ENCODE measurements around the gene SPEF1.

Gene SPEF1

DNA sequence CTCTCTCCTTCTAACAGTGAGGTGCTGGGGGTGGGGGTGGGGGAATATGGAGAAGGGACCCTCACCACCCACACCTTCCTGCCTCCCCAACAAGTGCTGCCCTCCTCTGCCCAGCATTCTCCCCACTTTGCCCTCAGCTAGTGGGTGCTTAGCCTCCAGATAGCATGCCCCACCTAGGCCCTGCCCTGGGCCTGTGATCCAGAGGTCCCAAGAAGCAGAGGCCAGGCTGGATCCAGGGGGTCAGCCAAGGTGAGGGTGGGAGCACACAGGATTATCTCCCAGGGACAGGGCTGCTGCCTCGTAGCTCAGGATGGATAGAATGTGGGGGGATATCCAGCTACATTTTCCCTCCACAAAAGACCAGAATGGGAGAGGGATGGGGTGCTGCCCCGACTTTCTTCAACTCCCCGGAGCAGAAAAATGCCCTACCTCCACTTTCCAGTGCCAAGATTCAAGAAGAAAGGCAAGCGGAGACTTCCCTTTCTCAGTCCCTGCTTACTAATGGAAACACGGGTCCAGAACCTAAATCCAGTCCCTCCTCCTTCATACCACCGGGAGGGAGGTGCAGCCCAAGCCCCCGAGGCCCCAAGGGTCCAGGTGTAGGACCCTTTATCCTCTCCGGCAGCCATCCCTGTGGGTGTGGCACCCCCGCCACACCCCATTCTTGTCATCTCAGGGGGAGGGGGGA, 14.7 kb downstream of the SPEF1 start:
- Histone ChIP-seq H3K27me3 (ENCODE audit: control insufficient read depth in 5 of 5, insufficient read depth in 4 of 5, low read length in 5 of 5) (no peaks in the 10 kb centered on the region), H3K9ac (ENCODE audit: low read length in 5 of 5) (peak overlapping the region in 4 of 5 donors; percentile 6 to 78 (median 66)), H3K9me3 (ENCODE audit: control insufficient read depth in 5 of 5, low read length in 5 of 5) (no peaks in the 10 kb centered on the region), H3K4me1 (ENCODE audit: control insufficient read depth in 5 of 5, insufficient read depth in 5 of 5, low read length in 5 of 5) (peaks cover 12 to 67% (median 60%) of the 10 kb centered on the region in 5 donors), H3K27ac (ENCODE audit: low read depth, low read length) (peak overlapping the region; percentile 50), H3K36me3 (ENCODE audit: control insufficient read depth in 5 of 5, insufficient read depth in 5 of 5, low read length in 5 of 5) (peaks cover 0 to 4% (median 1%) of the 10 kb centered on the region in 5 donors), H3K4me3 (ENCODE audit: low read depth in 1 of 5, low read length in 5 of 5) (peak overlapping the region; percentile 66 to 87 (median 72))

GRCh38 chr20:3765171-3765882, 15.9 kb downstream of the SPEF1 start:
- H3K4me3 ChIP-seq (ENCODE audit: low read depth in 1 of 5, low read length in 5 of 5), result peak overlapping the region in 3 of 5 donors; percentile 13 to 25 (median 15)
- H3K4me1 ChIP-seq (ENCODE audit: control insufficient read depth in 5 of 5, insufficient read depth in 5 of 5, low read length in 5 of 5), result peaks cover 12 to 73% (median 61%) of the 10 kb centered on the region in 5 donors
- peaks cover 0 to 9% (median 2%) of the 10 kb centered on the region in 5 donors for H3K36me3 ChIP-seq (ENCODE audit: control insufficient read depth in 5 of 5, insufficient read depth in 5 of 5, low read length in 5 of 5)
- no peaks in the 10 kb centered on the region for H3K9me3 ChIP-seq (ENCODE audit: control insufficient read depth in 5 of 5, low read length in 5 of 5)
- no peaks in the 10 kb centered on the region for H3K27me3 ChIP-seq (ENCODE audit: control insufficient read depth in 5 of 5, insufficient read depth in 4 of 5, low read length in 5 of 5)
- peak overlapping the region; percentile 50 for H3K27ac ChIP-seq (ENCODE audit: low read depth, low read length)
- H3K9ac ChIP-seq (ENCODE audit: low read length in 5 of 5), result peak overlapping the region in 3 of 5 donors; percentile 8 to 28 (median 18)

DNA sequence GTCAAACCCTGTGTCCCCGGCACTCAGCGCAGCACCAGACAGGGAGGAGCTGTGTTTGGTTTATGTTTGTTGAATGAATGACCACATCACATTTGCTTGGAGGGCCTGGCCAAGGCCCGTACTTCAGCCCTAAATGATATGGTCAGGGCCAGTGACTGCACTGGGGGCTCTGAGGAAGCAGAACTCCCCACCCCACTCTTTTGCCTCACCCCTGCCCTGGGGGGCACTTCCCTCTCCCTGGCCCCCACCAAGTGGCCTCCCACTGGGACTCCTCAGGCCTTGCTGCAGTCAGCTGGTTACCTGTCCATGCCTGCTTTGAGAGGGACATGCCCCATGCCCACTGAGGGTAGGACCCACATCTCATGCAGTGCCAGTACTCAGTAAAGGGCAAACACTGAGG, 16.6 kb downstream of the SPEF1 start:
- Histone ChIP-seq H3K27me3 (ENCODE audit: control insufficient read depth in 5 of 5, insufficient read depth in 4 of 5, low read length in 5 of 5) (no peaks in the 10 kb centered on the region), H3K9me3 (ENCODE audit: control insufficient read depth in 5 of 5, low read length in 5 of 5) (no peaks in the 10 kb centered on the region), H3K9ac (ENCODE audit: low read length in 5 of 5) (peak overlapping the region in 2 of 5 donors; percentile 15 to 28), H3K4me3 (ENCODE audit: low read depth in 1 of 5, low read length in 5 of 5) (peak overlapping the region in 1 of 5 donors; percentile 1), H3K4me1 (ENCODE audit: control insufficient read depth in 5 of 5, insufficient read depth in 5 of 5, low read length in 5 of 5) (peaks cover 15 to 80% (median 67%) of the 10 kb centered on the region in 5 donors), H3K27ac (ENCODE audit: low read depth, low read length) (peak overlapping the region; percentile 50), H3K36me3 (ENCODE audit: control insufficient read depth in 5 of 5, insufficient read depth in 5 of 5, low read length in 5 of 5) (peaks cover 0 to 9% (median 2%) of the 10 kb centered on the region in 5 donors)

- Histone ChIP-seq H3K27me3 (ENCODE audit: control insufficient read depth in 5 of 5, insufficient read depth in 4 of 5, low read length in 5 of 5) (no peaks in the 10 kb centered on the region), H3K9me3 (ENCODE audit: control insufficient read depth in 5 of 5, low read length in 5 of 5) (no peaks in the 10 kb centered on the region), H3K4me1 (ENCODE audit: control insufficient read depth in 5 of 5, insufficient read depth in 5 of 5, low read length in 5 of 5) (peaks cover 15 to 86% (median 72%) of the 10 kb centered on the region in 5 donors), H3K27ac (ENCODE audit: low read depth, low read length) (peak overlapping the region; percentile 16), H3K4me3 (ENCODE audit: low read depth in 1 of 5, low read length in 5 of 5) (no peak overlapping the region), H3K9ac (ENCODE audit: low read length in 5 of 5) (peak overlapping the region in 2 of 5 donors; percentile 15 to 28), H3K36me3 (ENCODE audit: control insufficient read depth in 5 of 5, insufficient read depth in 5 of 5, low read length in 5 of 5) (peaks cover 0 to 10% (median 2%) of the 10 kb centered on the region in 5 donors)
Observed at GRCh38 chr20:3763671-3764601, 17.3 kb downstream of the SPEF1 start.

- Histone ChIP-seq H3K36me3 (ENCODE audit: control insufficient read depth in 5 of 5, insufficient read depth in 5 of 5, low read length in 5 of 5) (peaks cover 0 to 24% (median 8%) of the 10 kb centered on the region in 5 donors), H3K9me3 (ENCODE audit: control insufficient read depth in 5 of 5, low read length in 5 of 5) (no peaks in the 10 kb centered on the region), H3K27ac (ENCODE audit: low read depth, low read length) (no peak overlapping the region), H3K4me1 (ENCODE audit: control insufficient read depth in 5 of 5, insufficient read depth in 5 of 5, low read length in 5 of 5) (peaks cover 12 to 87% (median 71%) of the 10 kb centered on the region in 5 donors), H3K27me3 (ENCODE audit: control insufficient read depth in 5 of 5, insufficient read depth in 4 of 5, low read length in 5 of 5) (no peaks in the 10 kb centered on the region), H3K9ac (ENCODE audit: low read length in 5 of 5) (no peak overlapping the region), H3K4me3 (ENCODE audit: low read depth in 1 of 5, low read length in 5 of 5) (no peak overlapping the region)
Observed at GRCh38 chr20:3760655-3761348, 20.4 kb downstream of the SPEF1 start.

GRCh38 chr20:3759884-3760283, 21.4 kb downstream of the SPEF1 start:
- no peak overlapping the region for H3K4me3 ChIP-seq (ENCODE audit: low read depth in 1 of 5, low read length in 5 of 5)
- peaks cover 0 to 33% (median 15%) of the 10 kb centered on the region in 5 donors for H3K36me3 ChIP-seq (ENCODE audit: control insufficient read depth in 5 of 5, insufficient read depth in 5 of 5, low read length in 5 of 5)
- H3K9ac ChIP-seq (ENCODE audit: low read length in 5 of 5), result peak overlapping the region in 2 of 5 donors; percentile 57 to 66
- H3K27ac ChIP-seq (ENCODE audit: low read depth, low read length), result peak overlapping the region; percentile 24
- H3K27me3 ChIP-seq (ENCODE audit: control insufficient read depth in 5 of 5, insufficient read depth in 4 of 5, low read length in 5 of 5), result no peaks in the 10 kb centered on the region
- H3K9me3 ChIP-seq (ENCODE audit: control insufficient read depth in 5 of 5, low read length in 5 of 5), result no peaks in the 10 kb centered on the region
- peaks cover 7 to 84% (median 64%) of the 10 kb centered on the region in 5 donors for H3K4me1 ChIP-seq (ENCODE audit: control insufficient read depth in 5 of 5, insufficient read depth in 5 of 5, low read length in 5 of 5)

DNA sequence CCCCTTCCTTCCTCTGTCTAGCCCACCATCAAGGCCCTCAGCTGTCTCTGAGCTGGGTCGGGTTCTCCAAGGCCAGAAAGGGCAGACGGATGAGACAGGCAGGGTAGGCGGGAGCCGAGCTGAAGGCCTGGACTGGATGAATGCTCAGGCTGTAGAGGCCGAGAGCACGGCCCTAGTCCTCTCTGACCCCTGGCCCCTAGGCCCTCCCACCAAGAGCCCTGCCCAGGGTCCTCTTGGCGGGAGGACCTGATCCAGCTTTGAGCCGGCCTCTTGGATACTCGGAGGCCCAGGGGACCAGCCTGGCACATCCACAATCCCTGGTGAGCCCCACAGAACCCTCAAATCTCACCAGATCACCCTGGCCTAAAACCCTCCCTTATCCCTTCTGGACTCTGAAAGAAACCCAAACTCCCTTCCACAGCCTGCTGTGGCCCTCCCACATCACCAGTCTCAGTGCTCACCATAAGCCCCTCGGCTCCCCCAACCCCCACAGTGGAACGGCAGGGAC, 21.9 kb downstream of the SPEF1 start:
- H3K36me3 ChIP-seq (ENCODE audit: control insufficient read depth in 5 of 5, insufficient read depth in 5 of 5, low read length in 5 of 5), result peaks cover 0 to 38% (median 15%) of the 10 kb centered on the region in 5 donors
- no peaks in the 10 kb centered on the region for H3K9me3 ChIP-seq (ENCODE audit: control insufficient read depth in 5 of 5, low read length in 5 of 5)
- H3K27me3 ChIP-seq (ENCODE audit: control insufficient read depth in 5 of 5, insufficient read depth in 4 of 5, low read length in 5 of 5), result no peaks in the 10 kb centered on the region
- H3K9ac ChIP-seq (ENCODE audit: low read length in 5 of 5), result peak overlapping the region in 4 of 5 donors; percentile 28 to 67 (median 62)
- no peak overlapping the region for H3K4me3 ChIP-seq (ENCODE audit: low read depth in 1 of 5, low read length in 5 of 5)
- peak overlapping the region; percentile 24 for H3K27ac ChIP-seq (ENCODE audit: low read depth, low read length)
- H3K4me1 ChIP-seq (ENCODE audit: control insufficient read depth in 5 of 5, insufficient read depth in 5 of 5, low read length in 5 of 5), result peaks cover 5 to 84% (median 59%) of the 10 kb centered on the region in 5 donors

- H3K27me3 ChIP-seq (ENCODE audit: control insufficient read depth in 5 of 5, insufficient read depth in 4 of 5, low read length in 5 of 5), result no peaks in the 10 kb centered on the region
- H3K36me3 ChIP-seq (ENCODE audit: control insufficient read depth in 5 of 5, insufficient read depth in 5 of 5, low read length in 5 of 5), result peaks cover 0 to 39% (median 17%) of the 10 kb centered on the region in 5 donors
- H3K4me1 ChIP-seq (ENCODE audit: control insufficient read depth in 5 of 5, insufficient read depth in 5 of 5, low read length in 5 of 5), result peaks cover 3 to 84% (median 56%) of the 10 kb centered on the region in 5 donors
- H3K9me3 ChIP-seq (ENCODE audit: control insufficient read depth in 5 of 5, low read length in 5 of 5), result no peaks in the 10 kb centered on the region
- no peak overlapping the region for H3K4me3 ChIP-seq (ENCODE audit: low read depth in 1 of 5, low read length in 5 of 5)
- peak overlapping the region; percentile 60 for H3K27ac ChIP-seq (ENCODE audit: low read depth, low read length)
- peak overlapping the region in 1 of 5 donors; percentile 66 for H3K9ac ChIP-seq (ENCODE audit: low read length in 5 of 5)
Observed at GRCh38 chr20:3758566-3758965, 22.7 kb downstream of the SPEF1 start.

- Histone ChIP-seq H3K4me1 (ENCODE audit: control insufficient read depth in 5 of 5, insufficient read depth in 5 of 5, low read length in 5 of 5) (peaks cover 3 to 87% (median 65%) of the 10 kb centered on the region in 5 donors), H3K9ac (ENCODE audit: low read length in 5 of 5) (no peak overlapping the region), H3K27ac (ENCODE audit: low read depth, low read length) (peak overlapping the region; percentile 60), H3K9me3 (ENCODE audit: control insufficient read depth in 5 of 5, low read length in 5 of 5) (no peaks in the 10 kb centered on the region), H3K27me3 (ENCODE audit: control insufficient read depth in 5 of 5, insufficient read depth in 4 of 5, low read length in 5 of 5) (no peaks in the 10 kb centered on the region), H3K4me3 (ENCODE audit: low read depth in 1 of 5, low read length in 5 of 5) (no peak overlapping the region), H3K36me3 (ENCODE audit: control insufficient read depth in 5 of 5, insufficient read depth in 5 of 5, low read length in 5 of 5) (peaks cover 0 to 41% (median 21%) of the 10 kb centered on the region in 5 donors)
Observed at GRCh38 chr20:3757268-3757667, 24.0 kb downstream of the SPEF1 start.
